ENCODE data around the gene TFB2M. TPM values are rescaled to one million over a fixed set of nuclear protein-coding genes. Genes with fewer than 3 reads are reported as not detected.

TFB2M gene
- total RNA-seq, 1 experiment from 2014 or later, result 27.7 TPM

DNA sequence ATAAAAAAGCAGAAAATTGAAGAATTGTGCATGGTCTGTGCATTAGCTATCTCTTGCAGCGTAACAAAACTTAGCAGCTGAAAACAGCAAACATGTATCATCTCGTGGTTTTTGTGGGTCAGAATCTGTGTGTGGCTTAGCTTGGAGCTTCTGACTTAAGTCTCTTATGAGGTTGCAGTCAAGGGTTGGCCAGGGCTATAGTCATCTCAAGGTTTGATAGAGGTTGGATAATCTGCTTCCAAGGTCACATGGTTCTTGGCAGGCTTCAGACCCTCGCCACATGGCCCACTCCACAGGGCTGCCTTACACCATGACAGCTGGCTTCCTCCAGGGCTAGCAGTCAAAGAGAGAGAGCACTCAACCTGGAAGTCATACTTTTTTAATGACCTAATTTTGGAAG is 36.1 kb upstream of the TFB2M start:
- no peak overlapping the region for H3K4me3 Mint-ChIP-seq
- Histone ChIP-seq H3K14ac (ENCODE audit: insufficient read depth, low read length) (no peak overlapping the region), H3K79me2 (ENCODE audit: insufficient read depth, low read length) (no peaks in the 10 kb centered on the region), H3T11ph (ENCODE audit: low read length) (no peak overlapping the region), H2AFZ (ENCODE audit: low read length) (no peak overlapping the region), H2BK120ac (ENCODE audit: low read depth, low read length, poor library complexity, severe bottlenecking) (no peak overlapping the region), H3K9ac (ENCODE audit: extremely low read depth, insufficient read length, low read length) (no peak overlapping the region), H4K91ac (ENCODE audit: insufficient read length, low read depth, low read length) (no peak overlapping the region), H3K4me2 (ENCODE audit: insufficient read depth, insufficient read length, low read length) (no peak overlapping the region), H2BK5ac (ENCODE audit: insufficient read length, low read length) (no peak overlapping the region), H3K4me1 (ENCODE audit: insufficient read depth, low read length) (no peaks in the 10 kb centered on the region), H4K20me1 (ENCODE audit: control insufficient read depth, insufficient read depth, insufficient read length) (no peaks in the 10 kb centered on the region), H3K9me3 (ENCODE audit: control insufficient read depth, low read depth, low read length) (no peaks in the 10 kb centered on the region), H4K8ac (replicated peaks; ENCODE audit: insufficient read length, low read depth, low read length) (no peak overlapping the region), H3K27ac (ENCODE audit: insufficient read length, low read depth, low read length) (no peak overlapping the region), H2BK12ac (ENCODE audit: insufficient read length, low read depth, low read length) (no peak overlapping the region), H3K23ac (ENCODE audit: insufficient read length, low read depth, low read length) (no peak overlapping the region), H3K56ac (ENCODE audit: insufficient read length, low read depth, low read length) (no peak overlapping the region), H2BK15ac (ENCODE audit: low read depth, low read length) (no peak overlapping the region), H3K18ac (ENCODE audit: insufficient read length, low read depth, low read length) (no peak overlapping the region), H3K23me2 (ENCODE audit: insufficient read length, low read depth, low read length, poor library complexity, severe bottlenecking) (no peaks in the 10 kb centered on the region), H3K4ac (ENCODE audit: low read depth, low read length) (no peak overlapping the region), H3K79me1 (ENCODE audit: insufficient read depth, low read depth, low read length, poor library complexity, severe bottlenecking) (no peaks in the 10 kb centered on the region), H3K27me3 (ENCODE audit: insufficient read depth, low read length) (no peaks in the 10 kb centered on the region), H2AK5ac (ENCODE audit: insufficient read length, low read length) (no peak overlapping the region), H4K5ac (ENCODE audit: insufficient read length, low read depth, low read length) (no peak overlapping the region), H2BK20ac (ENCODE audit: low read depth, low read length, poor library complexity, severe bottlenecking) (no peak overlapping the region)
- no CpG with 5 or more reads among the region's 3 CpGs for WGBS (ENCODE audit: extremely low coverage, insufficient read length, low lambda C conversion rate)
- peaks cover 0 to 8% (median 5%) of the 10 kb centered on the region in 3 experiments; a peak in 4 of 7 replicates for H3K36me3 Mint-ChIP-seq (ENCODE audit: insufficient read depth in 1 of 3, low read depth in 3 of 3)
- no peak for TF ChIP-seq CTCF (conservative IDR thresholded peaks at IDR 0.05)
- no peak overlapping the region for H3K27ac Mint-ChIP-seq
- H3K27me3 Mint-ChIP-seq (ENCODE audit: low read depth), result no peaks in the 10 kb centered on the region
- H3K4me1 Mint-ChIP-seq, result no peaks in the 10 kb centered on the region; a peak in 1 of 4 replicates
- H3K9me3 Mint-ChIP-seq, result no peaks in the 10 kb centered on the region
- no peak for DNase-seq

Data from H9 (cell line).